ENCODE results near the gene KCNIP2. TPM values are rescaled to one million over a fixed set of nuclear protein-coding genes. Genes with fewer than 3 reads are reported as not detected.

KCNIP2 gene
- polyA plus RNA-seq, 4 donors = 2.0 to 8.8 (median 4.9) TPM

- no peak for DNase-seq (ENCODE audit: low read depth in 4 of 4, low spot score in 2 of 4)
These were observed 57.8 kb downstream of the KCNIP2 start for GRCh38 chr10:101785801-101786200.

GRCh38 chr10:101784558-101784957 lies 59.0 kb downstream of the KCNIP2 start:
- no peak for DNase-seq (ENCODE audit: low read depth in 4 of 4, low spot score in 2 of 4)

GRCh38 chr10:101783736-101784118 lies 59.9 kb downstream of the KCNIP2 start:
- DNase-seq (ENCODE audit: low read depth in 4 of 4, low spot score in 2 of 4) = no peak

- DNase-seq (ENCODE audit: low read depth in 4 of 4, low spot score in 2 of 4) = peak in 2 of 4 donors; percentile 71 to 82
These were observed 60.5 kb downstream of the KCNIP2 start, which contains the start of gene NPM3 for GRCh38 chr10:101782811-101783735. Gene NPM3 (minus strand): TSS chr10:101783446. CDS start chr10:101783390, 56 bp downstream.

- DNase-seq (ENCODE audit: low read depth in 4 of 4, low spot score in 2 of 4) = no peak
These were observed 61.4 kb downstream of the KCNIP2 start for GRCh38 chr10:101781984-101782810.

GRCh38 chr10:101781655-101781983 lies 62.0 kb downstream of the KCNIP2 start:
- DNase-seq (ENCODE audit: low read depth in 4 of 4, low spot score in 2 of 4) = no peak

- DNase-seq (ENCODE audit: low read depth in 4 of 4, low spot score in 2 of 4) = no peak
These were observed 62.6 kb downstream of the KCNIP2 start for GRCh38 chr10:101780818-101781654.

- no peak for DNase-seq (ENCODE audit: low read depth in 4 of 4, low spot score in 2 of 4)
These were observed 63.3 kb downstream of the KCNIP2 start for GRCh38 chr10:101780187-101780817.

GRCh38 chr10:101779544-101780186 lies 63.9 kb downstream of the KCNIP2 start:
- DNase-seq (ENCODE audit: low read depth in 4 of 4, low spot score in 2 of 4) = no peak

- no peak for DNase-seq (ENCODE audit: low read depth in 4 of 4, low spot score in 2 of 4)
These were observed 64.6 kb downstream of the KCNIP2 start for GRCh38 chr10:101778781-101779543.

- DNase-seq (ENCODE audit: low read depth in 4 of 4, low spot score in 2 of 4) = no peak
These were observed 65.3 kb downstream of the KCNIP2 start for GRCh38 chr10:101778151-101778780.

- DNase-seq (ENCODE audit: low read depth in 4 of 4, low spot score in 2 of 4) = no peak
These were observed 65.9 kb downstream of the KCNIP2 start for GRCh38 chr10:101777619-101778145.

GRCh38 chr10:101776161-101776817 lies 67.3 kb downstream of the KCNIP2 start:
- DNase-seq (ENCODE audit: low read depth in 4 of 4, low spot score in 2 of 4) = no peak

Other genes with a start within 250 kb of the KCNIP2 start
- gene FBXW4, start 148.6 kb downstream of the KCNIP2 start, polyA plus RNA-seq (ENCODE audit: insufficient read length in 4 of 4) = 10 to 100 TPM; 51.1 to 61.6 (median 56.2) TPM
- 10 to 100 TPM in 2 of 4 donors, 1 to 10 TPM in 2; 6.2 to 13.8 (median 9.8) TPM for gene FGF8, start 67.7 kb downstream of the KCNIP2 start, polyA plus RNA-seq (ENCODE audit: insufficient read length in 4 of 4)
- 10 to 100 TPM; 52.6 to 77.4 (median 61.7) TPM for gene NPM3, start 60.4 kb downstream of the KCNIP2 start, polyA plus RNA-seq (ENCODE audit: insufficient read length in 4 of 4)
- 100 to 1,000 TPM; 114 to 274 (median 158) TPM for gene OGA, start 25.4 kb downstream of the KCNIP2 start, polyA plus RNA-seq (ENCODE audit: insufficient read length in 4 of 4)
- 10 to 100 TPM; 16.6 to 21.1 (median 19.5) TPM for gene ARMH3, start 212.4 kb upstream of the KCNIP2 start, polyA plus RNA-seq (ENCODE audit: insufficient read length in 4 of 4)
- gene HPS6, start 221.5 kb upstream of the KCNIP2 start, polyA plus RNA-seq (ENCODE audit: insufficient read length in 4 of 4) = 10 to 100 TPM; 10.8 to 17.5 (median 13.7) TPM